A172 (cell line): ENCODE measurements around the gene PARD6G. TPM values are rescaled to one million over a fixed set of nuclear protein-coding genes. Genes with fewer than 3 reads are reported as not detected.
A peak's percentile ranks its signal among the peaks of the same experiment; 100 is the strongest.
"Not testable (repeated sequence)": the region's sequence is repeated elsewhere in the genome, so short reads cannot be mapped to it uniquely, and the experiment has no call there.

Experiments
- DNase-seq: peaks from one replicate; pipeline ENCODE4 v3.0.0-alpha.2; 2015; ENCODE audit warnings: low spot score
- total RNA-seq: library from RNA; depleted of rRNA; stranded (reverse); fragments of >200 nt; shearing (Covaris generic); gene quantifications from 2 replicates; pipeline ENCODE4 v1.2.3, GENCODE V29; 2014

PARD6G gene
- total RNA-seq, 1 experiment from 2014 or later, result 8.8 TPM

DNA sequence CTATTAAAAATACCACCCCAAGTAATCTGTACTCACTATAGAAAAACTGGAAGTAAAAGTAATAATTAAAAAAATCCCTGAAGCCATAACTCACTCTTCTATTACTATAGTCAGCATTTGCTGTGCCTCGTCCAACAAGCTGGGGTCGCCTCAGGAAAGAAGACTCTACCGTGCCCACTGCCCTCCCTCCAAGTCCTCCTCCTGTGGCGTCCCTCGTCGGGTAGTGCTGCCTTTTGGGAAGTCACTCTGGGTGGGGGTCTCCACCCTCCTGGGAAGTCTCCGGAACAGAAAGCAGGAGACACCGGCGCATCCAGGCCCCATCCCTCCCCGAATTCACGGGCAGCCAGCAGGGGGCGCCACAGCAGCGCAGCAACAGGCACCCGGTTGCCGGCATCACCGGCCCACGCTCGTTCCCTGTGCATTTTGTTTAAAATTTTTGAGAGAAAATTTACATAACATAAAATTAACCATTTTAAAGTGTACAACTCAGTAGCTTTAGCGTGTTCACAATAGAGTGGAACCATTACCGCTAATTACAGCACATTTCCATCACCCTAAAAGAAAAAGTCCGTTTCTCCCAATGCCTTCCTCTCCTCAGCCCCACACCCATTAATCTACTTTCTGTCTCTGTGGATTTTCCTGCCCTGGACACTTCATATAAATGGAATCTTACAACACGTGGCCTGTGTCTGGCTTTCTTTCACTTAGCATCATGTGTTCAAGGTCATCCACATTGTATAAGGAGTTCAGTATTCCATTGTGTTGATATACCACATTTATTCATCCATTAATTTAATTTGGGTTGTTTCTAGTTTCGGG, 76.1 kb downstream of the PARD6G start:
- peak; percentile 7 for DNase-seq

DNA sequence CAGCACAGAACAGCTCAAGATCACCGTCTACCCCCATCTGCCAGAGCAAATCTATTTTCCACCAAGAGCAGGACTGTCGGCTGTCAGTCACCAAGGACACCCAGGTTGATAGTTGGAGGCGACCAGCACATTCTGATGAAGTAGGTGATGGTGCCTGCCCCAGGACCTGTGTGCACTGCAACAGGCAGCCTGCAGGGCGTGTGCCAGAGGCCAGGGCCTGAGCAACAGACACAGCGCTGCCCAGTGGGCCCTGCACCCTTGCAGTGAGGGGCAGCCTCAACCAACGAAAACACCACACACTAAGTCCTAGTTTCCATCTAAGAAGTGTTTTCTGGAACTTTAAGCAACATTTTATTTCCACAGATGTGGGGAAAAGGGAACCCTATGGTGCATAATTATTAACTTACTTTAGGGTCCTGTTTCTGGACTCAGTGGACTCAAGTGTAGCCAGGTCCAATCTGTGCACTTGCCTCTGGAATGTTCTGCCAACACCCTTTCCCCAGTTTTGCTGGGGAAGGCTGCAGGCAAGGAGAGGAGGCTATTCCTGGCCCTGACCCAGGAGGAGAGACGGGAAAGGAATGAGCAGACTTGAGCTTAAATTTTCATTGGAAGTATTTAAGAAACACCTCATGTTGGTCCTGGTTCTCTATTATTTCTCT, 76.8 kb downstream of the PARD6G start:
- no peak for DNase-seq

DNA sequence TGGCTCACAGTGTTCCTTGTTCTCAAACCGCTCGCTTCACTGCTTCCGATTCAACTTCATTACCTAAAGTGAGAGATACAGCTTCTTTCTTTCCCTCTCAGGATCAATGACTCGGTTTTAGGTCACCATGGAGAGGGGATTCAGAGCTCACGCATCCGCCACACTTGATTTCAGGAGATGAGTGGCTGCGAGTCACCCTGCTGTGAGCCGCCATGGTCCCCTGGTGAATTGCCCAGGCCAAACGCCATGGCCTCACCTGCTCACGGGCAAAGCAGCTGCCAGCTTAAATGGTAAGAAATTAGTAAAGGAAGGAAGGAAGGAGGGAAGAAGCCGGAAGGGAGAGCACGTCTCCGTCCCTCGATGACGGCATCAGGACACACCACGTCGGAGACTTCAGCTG, 77.7 kb downstream of the PARD6G start:
- no peak for DNase-seq

DNA sequence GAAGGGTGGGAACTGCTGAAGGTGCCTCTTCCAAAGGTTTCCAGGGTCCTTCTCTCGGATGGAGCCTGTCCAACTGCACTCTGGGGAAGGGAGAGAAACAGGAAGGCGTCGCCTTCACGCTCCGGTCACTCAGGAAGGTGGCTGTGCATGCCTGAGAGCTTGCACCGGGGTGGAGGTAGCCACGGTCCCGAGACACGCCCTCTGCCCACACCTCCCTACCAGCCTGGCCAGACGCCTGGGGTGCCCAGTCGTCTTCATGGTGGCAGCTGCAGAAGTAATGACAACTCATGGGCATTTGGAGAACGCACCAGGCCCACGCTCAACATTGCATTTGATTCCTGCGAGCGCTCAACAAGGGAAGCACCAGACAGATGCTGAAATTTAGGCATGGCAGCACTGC, 78.3 kb downstream of the PARD6G start:
- DNase-seq, result no peak

DNA sequence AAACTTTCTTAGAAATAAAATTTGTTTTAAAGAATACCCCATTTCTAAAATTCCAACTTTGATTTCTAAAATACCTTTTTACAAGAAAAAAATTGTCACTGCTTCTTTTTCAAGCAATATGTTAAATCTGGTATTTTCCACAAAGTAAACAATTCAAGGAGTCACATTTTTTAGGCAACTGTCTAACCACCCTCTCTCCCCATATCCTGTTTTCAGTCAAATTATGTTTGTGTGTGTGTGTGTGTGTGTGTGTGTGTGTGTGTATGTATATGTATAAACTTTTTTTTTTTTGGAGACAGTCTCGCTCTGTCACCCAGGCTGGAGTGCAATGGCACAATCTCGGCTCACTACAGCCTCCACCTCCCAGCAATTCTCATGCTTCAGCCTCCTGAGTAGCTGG, 79.0 kb downstream of the PARD6G start:
- no peak for DNase-seq

DNA sequence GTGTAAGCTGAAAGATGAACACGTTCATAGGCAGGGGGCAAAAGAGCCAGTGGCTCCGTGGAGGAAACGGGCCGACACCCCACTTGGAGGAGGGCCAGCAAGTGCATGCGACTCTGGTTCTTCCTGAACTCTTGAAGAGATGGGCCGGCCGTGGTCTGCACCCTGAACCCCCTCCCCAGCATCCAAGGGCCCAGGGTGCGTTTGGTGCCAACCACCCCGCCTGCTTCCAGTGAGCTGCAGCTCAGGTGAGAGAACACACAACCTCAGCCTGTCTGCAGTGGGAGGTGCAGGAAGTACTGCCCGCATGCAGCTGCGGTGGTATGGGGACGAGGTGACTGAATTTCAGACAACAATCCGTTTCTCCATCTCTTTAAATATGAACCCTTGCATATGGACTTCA, 79.4 kb downstream of the PARD6G start:
- DNase-seq, result no peak

DNA sequence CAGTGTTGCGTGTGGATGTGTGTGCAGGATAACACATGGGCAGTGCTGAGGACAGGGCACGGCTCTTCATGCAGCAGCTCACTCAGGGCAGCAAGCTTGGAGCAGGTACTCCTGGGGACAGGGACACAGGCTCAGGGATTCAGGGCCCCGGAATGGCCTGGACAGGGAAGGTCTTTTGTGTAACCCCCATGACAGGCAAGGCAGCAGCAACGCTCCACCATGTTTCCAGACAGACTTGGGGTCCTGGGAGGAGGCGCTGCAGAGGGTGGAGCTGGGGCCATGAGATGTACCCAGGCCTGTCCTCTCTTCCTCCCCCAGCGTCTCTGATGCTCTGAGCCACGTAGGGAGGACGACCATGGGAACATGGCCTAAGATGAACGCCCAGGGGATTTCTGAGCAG, 80.0 kb downstream of the PARD6G start:
- no peak for DNase-seq

DNA sequence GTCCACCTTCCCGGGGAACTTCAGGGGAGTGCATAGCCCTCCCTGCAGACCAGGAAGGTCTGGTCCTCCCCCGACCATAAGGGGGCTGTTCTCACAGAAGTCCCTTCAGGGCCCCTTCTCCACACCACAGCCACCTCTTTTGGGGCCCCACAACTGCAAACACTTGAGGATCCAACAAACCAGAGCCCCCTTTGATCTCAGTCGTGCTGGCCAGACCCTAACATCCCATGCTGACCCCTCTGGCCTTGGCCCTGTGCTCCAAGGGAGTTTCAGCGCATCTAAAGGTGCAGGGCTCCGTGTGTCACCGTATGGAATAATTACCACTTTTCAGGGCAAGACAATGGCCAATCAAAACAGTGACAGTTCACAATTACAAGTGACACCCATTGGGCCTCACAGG, 80.6 kb downstream of the PARD6G start:
- DNase-seq, result no peak

DNA sequence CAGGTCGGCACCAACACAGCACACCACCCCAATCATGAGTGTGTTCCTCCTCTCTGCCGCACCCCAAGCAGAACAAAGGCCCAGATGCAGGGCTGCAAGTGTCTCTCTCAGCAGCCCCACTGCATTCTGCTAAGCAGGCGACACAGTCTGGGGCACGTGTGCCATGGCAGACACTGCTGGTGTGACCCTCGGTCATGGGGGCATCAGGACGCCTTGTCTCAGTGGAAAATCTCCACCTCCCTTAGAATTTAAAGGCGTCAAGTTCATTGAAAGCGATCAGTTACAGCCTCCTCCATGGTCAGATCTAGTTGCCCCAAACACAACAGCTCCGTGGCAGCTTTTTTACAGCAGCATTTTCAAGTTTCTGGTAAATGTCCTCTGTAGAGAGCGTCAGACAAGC, 81.1 kb downstream of the PARD6G start:
- DNase-seq, result no peak

DNA sequence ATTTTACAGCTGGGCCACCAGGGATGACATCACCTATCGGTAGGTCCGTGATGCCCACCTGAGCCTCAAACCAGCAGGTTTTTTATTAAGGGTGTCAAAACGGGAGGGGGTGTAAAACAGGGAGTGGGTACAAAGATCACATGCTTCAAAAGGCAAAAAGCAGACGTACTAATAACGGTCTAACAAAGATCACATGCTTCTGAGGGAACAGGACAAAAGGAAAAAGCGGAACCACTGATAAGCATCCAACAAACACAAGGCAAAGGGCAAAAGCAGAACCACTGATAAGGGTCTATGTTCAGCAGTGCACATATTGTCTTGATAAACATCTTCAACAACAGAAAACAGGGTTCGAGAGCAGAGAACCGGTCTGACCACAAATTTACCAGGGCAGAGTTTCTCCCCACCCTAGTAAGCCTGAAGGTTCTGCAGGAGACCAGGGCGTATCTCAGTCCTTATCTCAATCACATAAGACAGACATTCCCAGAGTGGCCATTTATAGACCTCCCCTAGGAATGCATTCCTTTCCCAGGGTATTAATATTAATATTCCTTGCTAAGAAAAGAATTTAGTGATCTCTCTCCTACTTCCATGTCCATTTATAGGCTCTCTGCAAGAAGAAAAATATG, 82.5 kb downstream of the PARD6G start:
- not testable (repeated sequence) for DNase-seq

DNA sequence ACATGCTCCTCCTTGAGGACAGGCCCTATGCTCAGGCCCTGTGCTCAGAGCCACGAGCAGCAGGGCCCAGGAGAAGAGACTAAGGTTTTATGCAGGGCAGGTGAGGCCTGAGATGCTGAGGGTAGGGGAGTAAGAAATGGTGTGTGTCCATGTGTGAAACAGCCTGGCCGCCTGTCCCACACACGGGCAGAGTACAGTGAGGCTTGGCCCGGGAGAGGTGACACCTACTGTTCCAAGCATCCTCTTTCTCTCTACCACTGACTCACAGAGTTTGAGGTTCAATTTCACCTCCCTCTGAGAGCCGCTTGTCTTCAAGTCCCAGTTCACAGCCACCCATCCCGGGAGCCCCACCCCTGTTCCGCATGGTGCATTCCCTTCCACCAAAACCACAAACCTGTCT, 84.1 kb downstream of the PARD6G start:
- DNase-seq, result no peak

DNA sequence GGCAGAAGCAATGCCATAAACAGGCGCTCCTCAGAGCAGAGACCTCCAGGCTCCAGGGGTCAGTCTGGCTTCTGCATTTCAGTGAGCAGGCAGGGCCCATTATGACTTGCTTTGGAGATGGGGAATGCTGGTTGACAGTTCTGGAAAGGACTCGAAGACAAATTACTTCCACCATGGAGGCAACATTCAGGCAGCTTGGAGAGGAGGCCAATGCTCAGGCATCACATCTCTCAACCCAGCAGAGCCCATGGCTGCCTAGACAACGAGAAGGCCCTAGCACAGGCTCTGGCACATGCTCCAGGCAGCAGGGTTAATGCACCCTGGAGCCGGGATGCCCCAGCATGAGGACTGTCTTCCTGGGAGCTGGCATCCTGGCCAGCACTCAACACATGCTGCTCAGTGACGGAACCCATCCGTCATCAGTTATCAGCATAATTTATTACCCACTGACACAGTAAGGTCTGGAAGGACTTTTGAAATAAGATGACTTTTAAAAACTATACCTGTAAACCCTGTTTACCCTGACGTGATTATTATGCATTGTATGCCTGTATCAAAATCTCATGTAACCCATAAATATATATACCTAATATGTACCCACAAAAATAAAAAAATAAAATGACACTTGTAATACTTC, 85.4 kb downstream of the PARD6G start:
- no peak for DNase-seq

DNA sequence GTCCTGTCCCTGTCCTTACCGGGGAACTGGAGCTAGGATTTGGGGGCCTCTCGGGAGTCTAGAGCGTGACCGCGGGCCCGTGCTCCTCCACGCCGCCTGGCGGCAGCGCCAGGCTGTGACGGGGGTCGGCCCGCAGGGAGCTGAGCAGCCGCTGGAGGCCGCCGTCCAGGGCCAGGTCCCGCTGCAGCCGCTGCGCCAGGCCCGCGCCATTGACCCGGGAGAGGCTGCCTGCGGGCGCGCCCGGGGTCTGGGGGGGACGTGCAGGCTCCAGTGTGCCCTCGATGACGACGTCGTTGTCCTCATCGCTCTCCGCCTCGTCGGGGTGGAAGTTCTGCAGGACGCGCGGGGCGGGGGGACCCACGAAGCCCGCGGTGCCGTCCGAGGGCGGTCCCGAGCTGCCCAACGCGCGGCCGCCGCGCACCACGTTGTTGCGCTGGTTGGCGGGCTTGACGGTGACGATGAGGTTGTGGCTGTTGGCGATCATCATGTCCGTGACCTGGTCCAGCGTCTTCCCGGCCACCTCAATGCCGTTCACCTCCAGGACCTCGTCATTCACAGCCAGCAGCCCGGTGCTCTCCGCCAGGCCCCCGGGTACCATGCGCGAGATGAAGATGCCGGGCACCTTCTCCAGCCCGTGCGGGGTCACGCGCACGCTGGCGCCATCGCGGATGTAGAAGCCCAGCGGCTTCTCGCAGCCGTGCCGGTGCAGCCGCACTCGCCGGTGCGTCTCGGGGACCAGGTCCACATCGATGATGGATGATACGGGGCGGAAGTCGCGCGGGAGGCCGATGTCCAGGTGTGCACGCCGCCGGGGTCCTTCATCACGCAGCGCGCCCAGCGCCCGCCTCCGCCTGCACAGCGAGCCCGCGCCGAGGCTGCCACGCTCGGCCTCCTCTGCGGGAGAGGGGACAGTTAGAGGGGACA, 87.3 kb downstream of the PARD6G start:
- DNase-seq, result no peak

DNA sequence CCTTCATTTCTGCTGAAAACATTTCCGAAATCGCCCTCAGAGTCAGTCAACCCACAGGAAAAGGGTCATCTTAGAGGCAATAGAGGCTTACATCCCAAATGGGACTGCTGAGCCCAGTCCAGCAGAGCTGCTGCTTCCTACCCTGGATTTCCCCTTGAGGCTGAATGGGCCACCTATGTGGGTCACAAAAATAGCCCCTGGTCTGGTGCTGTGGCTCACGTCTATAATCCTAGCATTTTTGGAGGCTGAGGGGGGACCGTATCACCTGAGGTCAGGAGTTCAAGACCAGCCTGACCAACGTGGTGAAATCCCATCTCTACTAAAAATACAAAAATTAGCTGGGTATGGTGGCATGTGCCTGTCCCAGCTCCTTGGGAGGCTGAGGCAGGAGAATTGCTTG, 88.9 kb downstream of the PARD6G start:
- no peak for DNase-seq

DNA sequence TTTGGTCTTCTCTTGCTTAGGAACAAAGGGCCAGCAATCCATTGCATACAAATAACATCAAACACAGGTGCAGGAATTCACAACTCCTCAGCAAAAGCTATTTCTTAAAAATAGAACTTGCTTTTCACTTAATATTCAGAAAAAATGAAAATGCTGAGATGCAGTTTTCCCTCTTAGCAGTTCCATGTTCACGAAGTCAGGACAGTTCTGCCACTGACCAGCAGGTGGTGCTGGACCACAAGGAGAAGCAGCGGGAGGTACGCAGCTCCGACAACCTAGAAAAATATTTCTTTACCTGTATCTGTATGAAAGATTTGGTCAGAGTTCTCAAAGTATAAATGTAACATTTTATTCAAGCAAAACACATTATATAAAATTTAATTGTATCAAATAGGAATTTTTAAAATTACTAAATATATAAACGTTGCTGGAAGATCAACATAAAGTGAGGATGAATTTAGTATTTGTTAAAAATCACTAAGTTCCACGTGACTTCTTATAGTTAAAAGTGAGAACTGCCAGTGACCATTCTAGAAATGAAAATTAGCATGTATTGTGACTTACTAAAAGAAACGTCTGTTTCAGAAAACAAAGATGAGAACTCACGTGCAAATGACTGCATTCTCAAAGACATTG, 89.5 kb downstream of the PARD6G start:
- DNase-seq, result peak; percentile 33

DNA sequence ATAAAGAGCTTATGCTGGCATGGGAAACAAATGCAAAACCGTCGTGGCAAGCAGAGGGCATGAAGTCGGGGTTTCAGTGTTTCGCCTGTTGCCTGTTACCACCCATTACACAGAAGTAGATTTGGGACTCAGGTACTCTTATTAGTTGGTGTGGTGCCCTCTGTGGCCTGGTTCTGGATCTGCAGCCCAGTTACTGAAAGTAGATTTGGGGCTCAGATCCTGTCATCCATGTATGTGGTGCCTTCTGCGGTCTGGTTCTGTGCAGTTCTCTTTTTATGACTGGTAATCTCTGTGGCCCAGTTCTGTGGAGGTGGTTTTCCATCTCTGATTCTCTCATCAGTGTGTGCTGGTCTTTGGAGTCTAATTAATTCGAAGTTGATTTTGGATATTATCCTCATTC, 93.0 kb downstream of the PARD6G start:
- DNase-seq, result no peak

DNA sequence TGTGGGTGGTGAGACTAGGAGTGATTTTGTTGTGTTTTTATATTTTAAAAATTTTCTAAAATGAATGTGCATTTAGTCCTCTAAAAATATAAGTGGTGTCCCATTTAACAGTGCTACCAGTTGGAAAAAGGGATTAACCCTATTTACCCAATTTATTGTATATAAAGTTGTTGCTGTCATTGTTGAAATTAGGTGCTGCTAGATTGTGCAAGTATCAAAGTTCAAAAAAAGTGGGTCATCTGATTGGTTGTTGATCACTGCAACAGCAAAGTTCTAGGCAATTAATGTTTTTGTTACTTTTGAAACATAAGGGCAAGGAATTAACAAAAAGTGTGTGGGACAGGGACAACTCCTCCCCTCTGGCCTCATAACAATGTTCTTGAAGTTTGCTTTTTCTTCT, 97.6 kb downstream of the PARD6G start:
- DNase-seq, result no peak

DNA sequence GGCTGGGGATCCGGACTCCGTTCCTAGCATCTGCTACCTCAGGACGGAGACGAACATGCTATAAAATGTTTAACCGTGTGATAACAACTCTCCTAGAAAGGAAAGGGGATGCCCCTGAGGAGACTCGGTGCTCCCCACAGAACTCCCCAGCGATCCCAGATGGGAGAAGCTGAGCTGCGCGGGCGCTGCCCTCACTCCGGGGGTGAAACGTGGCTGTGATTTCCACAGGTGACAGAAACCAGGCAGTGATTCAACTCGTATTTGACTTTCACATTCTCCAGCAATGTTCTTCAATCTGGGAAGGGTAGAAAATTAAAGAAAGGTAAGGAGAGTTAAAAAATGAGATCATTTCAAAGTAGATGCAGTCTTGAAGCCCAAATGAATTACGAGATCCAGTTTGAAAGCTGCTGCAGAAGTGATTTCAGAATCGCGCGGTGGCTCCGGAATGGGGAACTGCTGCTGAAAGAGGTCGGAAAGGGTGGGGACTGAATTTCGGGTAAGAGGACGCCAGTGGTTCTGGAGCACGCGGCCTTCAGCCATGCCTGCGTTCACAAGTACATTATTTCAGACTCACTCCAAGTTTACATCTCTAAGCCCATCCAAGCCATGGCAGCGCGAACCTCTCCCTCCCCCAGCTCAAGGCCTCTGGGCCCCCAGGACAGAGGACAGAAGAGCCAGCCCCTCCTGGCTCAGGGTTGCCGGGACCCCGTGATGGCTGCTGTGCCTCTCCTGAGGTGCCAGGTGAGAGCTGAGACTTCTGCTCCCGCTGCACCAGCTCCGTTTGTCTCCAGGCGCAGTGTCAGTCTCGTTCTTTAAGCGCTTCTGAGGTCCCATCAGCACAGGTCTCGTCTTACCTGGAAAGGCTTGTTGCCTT, 98.8 kb downstream of the PARD6G start:
- DNase-seq, result no peak

DNA sequence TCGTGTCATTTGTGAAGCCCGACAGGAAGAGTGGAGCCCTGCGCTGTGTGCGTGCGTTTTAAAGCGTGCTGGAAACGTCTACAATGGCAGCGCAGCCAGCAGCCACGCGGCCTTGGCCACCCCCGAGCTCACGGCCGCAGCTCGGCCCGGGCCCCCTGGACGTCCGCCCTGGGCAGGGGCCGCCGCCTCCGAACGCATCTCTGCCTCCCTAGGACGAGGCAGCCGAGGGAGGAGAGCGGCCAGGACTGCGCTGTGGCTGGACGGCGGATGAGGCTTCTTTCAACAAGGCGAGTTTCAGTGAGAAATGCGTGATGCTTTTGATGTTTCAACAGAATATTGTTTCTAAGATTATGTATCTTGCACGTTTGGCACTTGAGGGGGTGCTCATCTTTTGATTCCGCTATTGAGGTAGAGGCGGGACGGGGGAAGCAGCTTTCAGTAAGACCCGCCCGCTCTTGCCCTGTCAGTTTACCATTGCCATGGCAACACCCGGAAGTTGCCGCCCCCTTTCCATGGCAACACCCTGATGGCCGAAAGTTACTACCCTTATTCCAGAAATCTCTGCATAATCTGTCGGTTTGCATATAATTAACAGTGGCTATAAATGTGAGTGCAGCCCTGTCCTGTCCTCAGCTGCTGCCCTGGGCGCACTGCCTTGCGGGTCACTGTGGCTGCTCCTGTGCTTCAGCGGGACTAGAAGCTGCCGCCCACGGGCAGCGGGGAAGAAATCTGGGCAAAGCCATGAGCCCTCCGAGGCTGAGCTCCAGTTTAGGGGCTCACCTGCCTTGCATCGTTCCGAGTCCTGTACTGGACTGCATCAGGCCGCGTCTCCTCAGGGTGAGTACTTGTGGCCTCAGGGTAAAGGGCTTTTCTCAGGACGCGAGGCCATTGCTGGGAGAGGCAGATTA, 99.6 kb downstream of the PARD6G start:
- peak; percentile 68 for DNase-seq
